NCI-H2196 treated with DMSO at 0.1 percent for 48 hours (cell line): Measurements from ENCODE around the gene SCT.
A peak's percentile ranks its signal among the peaks of the same experiment; 100 is the strongest.
"Not testable (repeated sequence)": the region's sequence is repeated elsewhere in the genome, so short reads cannot be mapped to it uniquely, and the experiment has no call there.

Experiments used
- DNase-seq: peaks from one replicate; lab custom pipeline; 2025; ENCODE audit not compliant: unreplicated experiment; lab: John Stamatoyannopoulos, UW

Gene SCT, protein sequence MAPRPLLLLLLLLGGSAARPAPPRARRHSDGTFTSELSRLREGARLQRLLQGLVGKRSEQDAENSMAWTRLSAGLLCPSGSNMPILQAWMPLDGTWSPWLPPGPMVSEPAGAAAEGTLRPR

DNA sequence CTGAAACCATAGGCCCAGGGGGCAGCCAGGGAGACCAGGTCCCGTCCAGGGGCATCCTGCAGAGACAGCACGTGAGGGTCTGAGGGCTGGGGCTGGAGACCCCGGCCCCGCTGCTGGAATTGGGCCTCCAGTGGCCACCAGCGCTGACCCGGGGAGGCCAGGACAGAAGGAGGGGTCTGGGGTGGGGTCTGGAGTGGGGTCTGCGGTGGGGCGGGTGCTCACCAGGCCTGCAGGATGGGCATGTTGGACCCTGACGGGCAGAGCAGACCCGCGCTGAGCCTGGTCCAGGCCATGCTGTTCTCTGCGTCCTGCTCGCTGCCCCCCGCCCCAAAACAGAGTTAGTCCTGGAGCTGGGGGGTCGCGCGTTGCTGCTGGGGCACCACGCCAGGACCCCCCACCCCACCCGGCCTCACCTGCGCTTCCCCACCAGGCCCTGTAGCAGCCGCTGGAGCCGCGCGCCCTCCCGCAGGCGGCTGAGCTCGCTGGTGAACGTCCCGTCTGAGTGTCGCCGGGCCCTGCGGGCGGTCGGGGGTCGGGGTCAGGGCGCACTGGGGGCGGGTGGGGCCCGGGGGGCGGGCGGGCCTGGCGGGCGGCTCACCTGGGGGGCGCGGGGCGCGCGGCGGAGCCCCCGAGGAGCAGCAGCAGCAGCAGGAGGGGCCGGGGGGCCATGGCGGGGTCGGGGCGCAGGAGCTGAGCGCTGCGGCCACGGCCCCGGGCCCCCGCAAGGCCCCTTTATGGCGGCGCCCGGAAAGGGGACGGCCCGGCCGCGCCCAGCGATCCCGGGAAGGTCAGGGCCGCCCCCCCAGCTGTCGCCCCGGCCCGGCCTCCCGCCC is at the start of gene SCT:
Gene SCT, minus strand, starts transcription at position 707 of the 833 bp plus-strand sequence. Its CDS starts 38 bp downstream, at position 669.
- DNase-seq: no peak

DNA sequence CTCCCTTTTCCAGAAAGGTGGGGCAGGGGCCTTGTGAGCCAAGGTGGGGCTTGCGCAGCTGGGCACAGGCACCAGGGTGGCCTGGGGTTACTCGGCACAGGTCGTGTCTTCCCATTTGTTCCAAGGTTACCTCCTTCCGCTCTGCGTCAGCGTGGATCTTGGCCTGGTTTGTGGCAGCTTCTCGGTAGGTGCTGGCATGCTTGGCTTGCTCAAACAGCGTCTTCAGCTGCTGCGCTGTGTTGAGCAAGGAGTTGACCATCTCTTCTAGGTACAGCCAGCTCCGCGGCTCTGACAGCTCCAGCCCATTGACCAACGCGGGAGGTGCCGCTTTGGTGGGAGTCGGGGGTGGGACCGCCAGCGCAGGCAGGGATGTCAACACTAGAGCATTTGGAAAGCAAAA is 47.4 kb upstream of the SCT start:
- DNase-seq: no peak

DNA sequence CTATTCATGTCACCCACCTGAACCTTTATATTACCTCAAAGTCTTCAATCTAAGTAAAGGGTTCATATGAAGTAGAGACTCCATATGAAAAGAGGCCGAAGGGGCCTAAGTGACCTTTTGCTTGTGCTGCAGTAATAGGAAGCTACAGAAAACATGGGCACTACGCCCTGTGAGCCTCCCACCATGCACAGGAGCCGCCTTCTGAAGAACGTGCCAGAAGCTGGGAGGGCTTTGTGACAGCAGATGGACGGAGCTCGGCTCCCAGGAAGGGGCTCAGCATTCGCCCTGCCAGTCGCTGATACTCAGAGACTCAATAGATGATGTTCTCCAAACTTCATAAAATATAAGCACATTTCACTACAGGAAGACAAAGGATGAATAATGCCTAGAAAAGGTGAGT is 46.9 kb upstream of the SCT start:
- no peak for DNase-seq

DNA sequence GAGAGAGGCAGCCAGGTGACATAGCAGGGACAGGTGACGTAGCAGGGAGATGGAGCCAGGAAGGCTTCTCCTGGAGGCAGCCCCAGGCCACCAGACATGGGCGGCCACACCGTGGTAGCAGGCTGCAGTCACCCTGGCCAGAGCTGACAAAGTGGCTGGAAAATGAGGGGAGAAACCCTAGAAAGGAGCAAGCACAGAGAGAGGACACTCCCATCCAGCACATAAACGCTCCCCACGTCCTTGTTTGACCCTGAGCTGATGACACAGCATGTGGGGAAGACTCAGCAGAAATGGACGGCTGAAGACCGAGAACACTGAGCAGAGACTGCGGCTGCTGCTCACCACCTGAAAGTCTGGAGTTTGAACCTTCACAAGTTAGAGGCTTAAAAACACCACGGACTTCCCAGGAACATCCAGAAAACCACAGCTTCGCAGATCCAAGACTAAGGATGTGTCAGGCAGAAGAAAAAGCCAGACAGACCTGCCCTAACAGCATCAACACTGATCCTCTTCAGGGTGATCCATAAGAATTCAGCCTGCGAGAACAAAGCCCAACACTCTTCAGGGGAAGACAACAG is 38.8 kb upstream of the SCT start:
- no peak for DNase-seq

DNA sequence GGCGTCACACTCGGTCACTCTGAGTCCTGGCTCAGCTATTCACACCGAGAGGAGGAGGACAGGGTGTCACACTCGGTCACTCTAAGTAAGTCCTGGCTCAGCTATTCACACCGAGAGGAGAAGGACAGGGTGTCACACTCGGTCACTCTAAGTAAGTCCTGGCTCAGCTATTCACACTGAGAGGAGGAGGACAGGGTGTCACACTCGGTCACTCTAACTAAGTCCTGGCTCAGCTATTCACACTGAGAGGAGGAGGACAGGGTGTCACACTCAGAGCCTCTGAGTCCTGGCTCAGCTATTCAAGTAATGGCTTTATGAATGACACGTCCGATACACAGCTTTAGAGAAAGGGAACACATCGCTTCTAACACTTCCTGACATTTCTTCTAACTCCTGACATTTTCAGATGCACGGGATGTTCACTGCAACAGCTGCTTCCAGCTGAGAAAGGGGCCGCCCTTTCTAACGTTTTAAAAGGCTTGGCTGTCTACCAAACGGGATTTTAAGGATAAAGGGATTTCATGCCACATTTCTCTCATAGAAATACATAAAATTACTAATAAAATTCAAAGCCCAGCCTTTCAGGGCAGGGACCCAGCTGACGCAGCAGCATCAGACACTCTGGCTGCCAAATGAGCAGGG is 38.2 kb upstream of the SCT start:
- DNase-seq: no peak

DNA sequence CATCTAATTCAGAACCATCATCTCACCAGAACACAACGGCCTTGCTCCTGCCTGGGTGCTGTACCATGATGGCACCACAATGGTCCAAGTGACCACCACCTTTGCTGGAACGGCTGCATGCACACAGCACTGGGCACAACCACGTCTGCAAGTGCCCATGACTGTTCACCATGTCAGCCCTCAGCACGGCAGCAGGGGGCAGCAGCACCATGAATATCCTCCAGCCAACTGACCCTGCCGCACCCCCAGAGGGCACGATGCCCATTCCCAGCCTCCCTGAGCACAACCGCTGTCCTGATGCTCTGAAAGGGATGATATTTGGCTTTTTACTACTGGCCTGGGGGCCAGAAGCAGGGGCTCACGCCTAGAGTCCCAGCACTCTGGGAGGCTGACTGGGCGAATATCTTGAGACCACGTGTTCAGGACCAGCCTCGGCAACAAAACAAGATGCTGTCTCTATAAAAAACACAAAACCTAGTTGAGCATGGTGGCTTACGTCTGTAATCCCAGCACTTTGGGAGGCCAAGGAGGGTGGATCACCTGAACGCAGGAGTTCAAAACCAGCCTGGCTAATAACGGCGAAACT is 35.8 kb upstream of the SCT start:
- peak; percentile 9 for DNase-seq

DNA sequence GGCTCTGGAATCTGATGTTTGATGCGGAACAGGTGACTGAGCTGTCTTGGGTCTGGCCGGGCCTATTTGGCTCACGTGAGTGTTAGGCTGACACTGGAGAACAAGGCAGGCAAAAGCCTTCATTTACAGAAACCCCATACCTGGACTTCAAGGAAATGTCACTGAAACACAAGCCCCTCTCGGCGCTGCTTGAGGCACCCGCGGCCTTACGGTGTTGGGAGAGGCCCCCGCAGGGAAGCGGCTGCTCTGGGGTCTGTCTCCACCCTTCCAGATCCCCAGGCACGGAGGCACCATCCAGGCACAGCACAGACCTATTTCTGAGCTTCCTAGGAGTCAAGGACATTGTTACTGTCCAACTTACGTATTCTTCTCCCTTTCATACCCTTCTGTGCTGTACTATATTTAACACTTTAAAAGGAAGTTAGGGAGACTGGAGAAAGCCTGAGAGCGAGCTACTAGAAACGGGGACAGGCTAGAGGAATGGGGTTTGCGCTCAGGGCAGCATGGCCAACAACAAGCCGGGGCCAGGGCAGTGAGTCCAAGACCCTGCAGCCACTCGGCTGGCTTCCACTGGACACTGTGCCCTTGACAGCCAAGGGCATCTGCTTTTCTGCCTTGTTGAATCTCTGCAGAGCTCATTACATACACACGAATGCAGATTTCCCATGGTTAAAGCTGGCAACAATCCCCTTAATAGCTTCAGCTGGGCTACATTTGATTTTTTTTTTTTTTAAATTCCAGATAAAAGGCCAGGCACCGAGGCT is 33.9 kb upstream of the SCT start:
- DNase-seq: no peak

DNA sequence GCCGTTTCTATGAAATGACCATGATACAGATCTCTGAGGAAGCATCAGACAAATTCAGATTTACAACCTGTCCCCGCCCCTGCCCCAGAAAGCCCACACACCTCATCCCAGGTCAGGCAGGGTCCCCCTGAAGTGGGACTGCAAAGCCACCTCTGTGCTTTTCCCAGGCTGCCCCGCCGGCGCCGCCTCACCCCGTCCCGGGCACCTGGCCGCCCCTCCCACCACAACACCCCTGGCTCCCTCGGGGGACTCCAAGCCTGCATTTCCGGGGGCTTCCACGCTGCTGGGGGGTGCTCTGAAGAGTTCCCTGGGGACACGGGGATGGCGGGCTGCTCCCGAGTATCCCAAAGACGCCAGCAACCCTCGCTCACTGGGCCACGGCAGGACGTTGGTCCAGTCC is 33.3 kb upstream of the SCT start:
- DNase-seq: no peak

DNA sequence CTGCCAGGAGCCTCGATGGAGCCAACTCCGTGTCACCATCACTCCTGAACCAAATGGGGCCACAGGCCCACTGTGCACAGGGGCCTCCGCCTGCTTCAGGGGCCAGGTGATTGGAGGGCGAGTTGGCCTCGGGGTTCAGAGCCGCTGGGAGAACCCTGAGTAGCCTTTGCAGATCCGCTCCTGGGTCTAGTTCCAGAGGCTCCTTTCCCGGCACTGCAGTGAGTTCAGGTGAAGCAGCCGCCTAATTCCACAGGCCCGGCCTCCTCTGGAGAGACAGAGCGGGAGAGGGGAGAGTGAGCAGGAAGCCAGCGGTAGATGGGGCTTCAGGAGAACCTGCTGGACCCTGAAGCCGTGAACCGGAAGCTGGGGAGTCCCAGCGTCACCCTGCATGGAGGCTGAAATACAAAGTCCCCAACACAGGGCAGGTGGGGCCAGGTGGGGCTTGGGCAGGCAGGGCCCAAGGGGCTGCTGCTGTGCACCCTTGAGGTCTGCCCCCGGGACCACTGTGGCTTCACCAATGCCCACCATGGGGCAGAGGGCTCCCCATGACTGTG is 32.6 kb upstream of the SCT start:
- DNase-seq: no peak

DNA sequence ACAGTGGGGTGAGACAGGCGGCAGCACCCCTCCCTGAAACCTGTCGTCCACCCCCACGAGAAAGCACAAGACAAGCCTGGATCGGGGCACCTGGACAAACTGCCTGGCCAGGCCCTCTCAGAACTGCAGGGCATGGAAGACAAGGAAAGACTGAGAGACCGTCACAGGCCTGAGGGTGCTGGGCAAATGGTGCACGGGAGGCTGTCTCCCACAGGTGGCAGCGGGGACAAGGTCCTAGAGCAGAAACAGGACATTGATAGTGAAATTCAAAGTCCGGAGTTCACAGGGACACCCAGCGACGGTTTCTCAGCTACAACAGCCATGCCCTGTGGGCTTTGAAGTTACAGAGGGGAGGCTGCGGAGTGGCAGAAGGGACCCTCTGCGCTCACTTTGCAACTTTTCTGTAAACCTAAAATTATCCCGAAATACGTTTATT is 30.7 kb upstream of the SCT start:
- no peak for DNase-seq

DNA sequence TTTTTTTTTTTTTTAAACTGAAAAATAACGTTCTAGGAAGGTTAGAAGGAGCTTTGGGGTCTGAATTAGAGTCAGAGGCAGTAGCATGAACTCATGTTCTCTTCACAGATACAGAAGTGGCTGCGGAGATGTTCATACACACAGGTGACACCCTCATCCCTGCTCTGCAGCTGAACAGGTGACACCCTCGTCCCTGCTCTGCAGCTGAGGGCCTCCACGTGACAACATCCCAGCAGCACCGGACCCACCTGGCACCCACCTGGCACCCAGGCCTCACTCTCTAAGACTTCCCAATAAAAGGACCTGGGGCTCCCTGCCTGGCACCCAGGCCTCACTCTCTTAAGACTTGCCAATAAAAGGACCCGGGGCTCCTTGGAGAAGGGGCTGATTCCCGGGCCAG is 29.9 kb upstream of the SCT start:
- no peak for DNase-seq

DNA sequence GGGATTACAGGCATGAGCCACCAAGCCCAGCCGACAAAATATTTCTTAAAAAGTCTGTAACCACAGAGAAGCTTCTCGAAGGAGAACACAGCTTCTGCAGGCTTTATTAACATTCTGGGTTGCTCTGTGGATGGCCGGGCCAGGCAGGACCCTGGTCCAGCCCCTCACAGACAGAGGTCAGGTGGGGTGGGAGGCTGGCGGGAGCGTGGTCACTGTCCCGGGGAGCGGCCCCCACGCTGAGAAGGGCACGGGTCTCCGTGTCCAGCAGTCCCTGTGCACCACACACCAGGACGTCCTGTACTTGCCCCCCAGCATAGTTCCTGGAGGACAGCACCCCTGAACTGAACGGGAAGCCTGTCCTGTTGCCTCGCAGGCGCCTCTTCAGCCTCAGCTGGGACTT is 29.4 kb upstream of the SCT start:
- DNase-seq: no peak

DNA sequence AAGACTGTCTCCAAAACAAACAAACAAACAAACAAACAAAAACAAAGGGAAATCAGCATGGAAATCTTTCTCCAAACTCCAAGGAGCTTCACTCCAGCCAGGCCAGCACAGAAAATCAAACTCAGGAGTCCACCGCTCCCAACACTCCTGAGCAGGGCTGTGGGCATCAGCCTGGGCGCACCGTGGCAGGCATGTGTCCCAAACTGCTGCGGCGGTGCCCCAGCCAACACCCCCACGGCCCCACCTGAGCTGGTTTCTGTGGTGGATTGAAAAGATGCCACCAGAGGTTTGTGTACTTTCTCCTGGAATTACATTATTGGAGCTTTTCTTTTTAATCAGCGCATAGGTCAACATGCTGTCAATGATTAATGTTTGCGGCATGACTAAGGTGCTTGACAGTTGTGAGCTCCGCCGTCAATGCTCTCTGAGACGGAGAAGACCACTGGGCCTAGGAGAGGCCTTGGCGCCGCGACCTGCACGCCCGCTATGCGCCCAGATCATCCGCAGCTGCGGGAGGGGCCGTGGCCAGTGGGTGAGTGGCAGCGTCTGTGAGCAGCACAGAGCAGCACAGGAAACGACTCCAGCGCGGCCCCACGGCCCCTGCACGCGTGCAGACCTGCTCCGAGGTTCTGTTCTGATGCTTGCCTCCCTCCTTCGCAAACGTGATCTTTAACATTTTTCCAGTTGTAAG is 28.2 kb upstream of the SCT start:
- no peak for DNase-seq

DNA sequence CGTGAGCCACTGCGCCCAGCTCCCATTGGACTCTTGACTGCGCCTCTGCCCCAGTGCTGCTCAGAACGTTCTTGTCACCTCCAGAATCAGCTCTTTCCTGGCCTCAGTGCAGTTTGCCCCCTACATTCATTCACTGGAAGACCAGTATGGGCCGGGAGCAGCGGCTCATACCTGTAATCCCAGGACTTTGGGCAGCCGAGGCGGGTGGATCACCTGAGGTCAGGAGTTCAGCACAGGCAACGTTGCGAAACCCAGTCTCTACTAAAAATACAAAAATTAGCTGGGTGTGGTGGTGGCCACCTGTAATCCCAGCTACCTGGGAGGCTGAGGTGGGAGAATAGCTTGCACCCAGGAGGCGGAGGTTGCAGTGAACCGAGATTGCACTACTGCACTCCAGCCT is 27.5 kb upstream of the SCT start:
- not testable (repeated sequence) for DNase-seq

DNA sequence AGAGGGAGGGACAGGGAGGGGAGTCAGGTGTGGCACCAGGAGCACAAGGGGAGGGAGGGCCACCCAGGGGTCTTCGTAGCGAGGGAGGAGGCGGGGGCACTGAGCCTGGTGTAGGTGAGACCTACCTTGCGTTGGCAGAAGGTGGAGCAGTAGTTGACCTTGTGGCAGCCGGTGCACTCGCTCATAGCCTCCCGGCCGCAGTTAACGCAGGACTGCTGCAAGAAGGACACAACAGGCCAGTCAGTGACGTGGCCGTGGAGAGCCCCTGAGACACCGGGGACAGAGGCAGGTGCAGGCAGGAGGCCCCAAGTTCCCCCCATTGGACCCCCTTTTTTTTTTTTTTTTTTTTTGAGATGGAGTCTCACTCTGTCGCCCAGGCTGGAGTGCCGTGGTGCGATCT is 26.9 kb upstream of the SCT start:
- no peak for DNase-seq

DNA sequence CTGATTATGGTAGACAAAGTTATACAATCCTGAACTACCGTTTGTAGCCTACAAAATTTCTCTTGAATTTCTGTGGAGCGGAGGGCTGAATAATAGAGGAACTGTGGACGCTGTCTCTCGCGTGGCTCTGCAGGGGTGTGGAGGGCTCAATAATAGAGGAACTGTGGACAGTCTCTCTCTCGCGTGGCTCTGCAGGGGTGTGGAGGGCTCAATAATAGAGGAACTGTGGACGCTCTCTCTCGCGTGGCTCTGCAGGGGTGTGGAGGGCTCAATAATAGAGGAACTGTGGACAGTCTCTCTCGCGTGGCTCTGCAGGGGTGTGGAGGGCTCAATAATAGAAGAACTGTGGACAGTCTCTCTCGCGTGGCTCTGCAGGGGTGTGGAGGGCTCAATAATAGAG is 26.2 kb upstream of the SCT start:
- not testable (repeated sequence) for DNase-seq

DNA sequence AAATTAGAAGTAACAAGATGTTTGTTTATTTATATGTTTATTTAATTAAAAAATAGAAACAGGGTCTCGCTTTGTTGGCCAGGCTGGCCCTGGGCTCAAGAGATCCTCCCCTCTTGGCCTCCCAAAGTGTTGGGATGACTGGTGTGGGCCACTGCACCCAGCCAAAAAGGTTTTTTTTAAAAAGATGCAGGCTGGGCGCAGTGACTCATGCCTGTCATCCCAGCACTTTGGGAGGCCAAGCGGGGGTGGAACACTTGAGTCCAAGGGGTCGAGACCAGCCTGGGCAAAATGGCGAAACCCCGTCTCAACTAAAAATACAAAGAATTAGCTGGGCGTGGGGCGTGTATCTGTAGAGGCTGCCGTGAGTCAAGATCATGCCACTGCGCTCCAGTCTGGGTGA is 23.5 kb upstream of the SCT start:
- DNase-seq: no peak

DNA sequence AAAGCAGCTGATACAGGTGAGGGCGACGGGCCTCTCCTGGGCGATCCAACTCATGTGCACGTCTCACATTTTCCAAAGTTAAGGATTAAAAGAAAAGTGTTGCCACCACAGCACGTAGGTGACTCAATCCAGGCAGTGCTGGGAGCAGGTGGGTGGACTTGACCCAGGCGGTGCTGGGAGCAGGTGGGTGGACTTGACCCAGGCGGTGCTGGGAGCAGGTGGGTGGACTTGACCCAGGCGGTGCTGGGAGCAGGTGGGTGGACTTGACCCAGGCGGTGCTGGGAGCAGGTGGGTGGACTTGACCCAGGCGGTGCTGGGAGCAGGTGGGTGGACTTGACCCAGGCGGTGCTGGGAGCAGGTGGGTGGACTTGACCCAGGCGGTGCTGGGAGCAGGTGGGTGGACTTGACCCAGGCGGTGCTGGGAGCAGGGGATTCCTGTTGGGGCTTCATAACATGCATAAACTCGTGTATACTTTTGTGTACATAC is 20.7 kb upstream of the SCT start:
- not testable (repeated sequence) for DNase-seq

DNA sequence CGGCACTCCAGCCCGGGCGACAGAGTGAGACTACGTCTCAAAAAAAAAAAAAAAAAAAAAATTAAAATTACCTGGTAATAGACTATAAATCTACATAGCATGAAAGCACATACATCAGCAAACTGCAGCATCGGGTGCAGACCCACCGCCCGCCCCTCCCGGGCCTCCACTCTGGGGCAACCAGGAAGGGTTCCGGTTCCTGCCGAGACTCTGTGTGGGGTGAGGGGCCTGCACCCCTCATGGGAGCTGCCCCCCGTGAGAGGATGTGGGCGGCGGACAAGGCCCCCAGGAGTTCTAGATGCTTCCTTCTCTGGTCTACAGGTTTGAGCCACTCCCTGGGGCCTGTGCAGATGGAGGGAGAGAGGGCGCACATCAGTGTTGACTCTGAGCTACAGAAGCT is 19.2 kb upstream of the SCT start:
- no peak for DNase-seq

DNA sequence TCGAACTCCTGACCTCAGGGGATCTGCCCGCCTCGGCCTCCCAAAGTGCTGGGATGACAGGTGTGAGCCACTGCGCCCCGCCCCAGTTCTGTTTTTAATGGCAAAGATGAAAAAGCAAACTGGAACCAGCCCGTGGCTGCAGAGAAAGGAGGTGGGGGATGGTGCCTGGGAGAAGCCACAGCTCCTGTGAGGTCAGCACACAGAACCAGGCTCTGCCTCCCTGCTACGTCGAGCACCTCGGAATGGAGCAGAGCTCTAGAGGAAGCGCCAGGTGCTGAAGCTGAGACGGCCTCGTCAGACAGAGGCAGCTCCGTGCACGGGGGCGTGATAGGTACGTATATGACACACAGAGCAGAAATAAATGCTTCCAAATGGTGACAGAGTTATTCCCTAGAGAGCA is 18.6 kb upstream of the SCT start:
- DNase-seq: no peak
